Stimulated activated CD4-positive, alpha-beta T cell treated with anti-CD3 and anti-CD28 coated beads, TNF-alpha, amount 100 ng/mL, for 4 hours (primary cell): ENCODE measurements around the gene SNRNP48.

Experiments used
- DNase-seq, 3 experiments: peaks; one replicate each; pipeline ENCODE4 v3.0.0-alpha.2; 2020; ENCODE audit warnings: low read depth in 3 of 3

The SNRNP48 gene

DNA sequence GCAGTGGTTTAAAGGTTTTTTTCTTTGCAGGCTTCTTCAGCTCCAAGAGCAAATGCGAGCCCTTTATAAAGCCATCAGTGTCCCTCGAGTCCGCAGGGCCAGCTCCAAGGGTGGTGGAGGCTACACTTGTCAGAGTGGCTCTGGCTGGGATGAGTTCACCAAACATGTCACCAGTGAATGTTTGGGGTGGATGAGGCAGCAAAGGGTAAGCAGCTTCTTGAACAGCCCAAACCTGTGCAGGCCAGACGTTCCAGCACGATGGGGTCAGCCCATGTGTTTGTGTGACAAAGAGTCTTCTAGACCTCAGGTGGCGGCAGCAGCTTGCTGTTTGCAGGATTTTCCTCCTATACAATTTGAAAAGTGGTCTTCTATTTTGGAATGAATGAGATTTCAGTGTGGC lies 30.8 kb upstream of the SNRNP48 start:
- no peak for DNase-seq

- DNase-seq = no peak
These were observed 30.2 kb upstream of the SNRNP48 start for GRCh38 chr6:7559651-7560385.

DNA sequence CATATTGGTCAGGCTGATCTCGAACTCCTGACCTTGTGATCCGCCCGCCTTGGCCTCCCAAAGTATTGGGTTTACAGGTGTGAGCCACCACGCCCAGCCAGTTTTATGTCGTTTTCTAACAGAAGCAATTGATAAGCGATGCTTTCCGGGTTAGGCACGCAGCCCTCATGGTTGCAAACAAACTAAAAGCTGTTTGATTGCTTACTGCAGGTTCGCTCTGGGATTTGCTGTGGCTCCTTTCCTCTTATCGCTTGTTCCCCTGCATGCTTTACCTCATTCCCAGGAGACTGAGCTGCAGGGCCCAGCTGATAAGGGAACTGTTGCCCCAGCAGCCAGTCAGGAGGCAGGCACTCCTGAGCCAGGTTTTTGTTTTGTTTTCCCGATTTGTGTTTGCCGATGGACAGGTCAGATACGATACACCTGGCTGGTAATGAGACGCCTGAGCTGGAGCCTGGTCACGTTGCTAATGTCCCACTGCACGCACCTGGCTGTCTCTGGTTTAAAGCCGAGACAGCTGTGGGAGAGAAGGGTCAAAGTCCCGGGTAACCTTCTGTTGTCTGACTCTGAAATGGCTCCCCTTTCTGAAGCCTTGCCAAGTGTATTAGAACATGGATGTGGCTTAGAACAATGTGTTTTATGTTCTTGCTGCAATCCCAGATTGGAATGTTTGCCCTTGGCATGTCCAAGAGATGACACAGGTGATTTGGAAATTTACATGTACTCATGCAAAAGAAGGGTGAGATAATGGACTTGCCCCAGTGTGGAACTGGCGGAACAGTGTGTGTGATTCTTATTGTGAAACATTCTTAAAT lies 28.6 kb upstream of the SNRNP48 start:
- no peak for DNase-seq

- DNase-seq = no peak
These were observed 27.2 kb upstream of the SNRNP48 start for GRCh38 chr6:7562769-7563168.

DNA sequence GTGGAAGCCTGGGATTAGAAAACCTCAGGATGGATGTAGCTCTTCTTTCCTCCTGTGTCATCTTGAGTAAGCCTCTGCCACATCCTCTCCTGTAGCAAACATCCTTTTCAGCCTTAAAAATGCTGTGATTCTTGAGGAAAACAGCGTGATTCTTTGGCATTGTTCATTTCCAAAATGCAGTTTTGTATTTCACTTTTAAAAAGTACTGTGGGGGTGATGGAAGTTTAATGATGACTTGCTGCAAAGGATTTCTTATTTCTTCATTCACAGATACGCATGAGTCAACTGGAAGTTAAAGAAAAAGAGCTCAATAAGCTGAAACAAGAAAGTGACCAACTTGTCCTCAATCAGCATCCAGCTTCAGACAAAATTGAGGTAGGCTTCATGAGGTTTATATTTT lies 23.9 kb upstream of the SNRNP48 start:
- DNase-seq = no peak

DNA sequence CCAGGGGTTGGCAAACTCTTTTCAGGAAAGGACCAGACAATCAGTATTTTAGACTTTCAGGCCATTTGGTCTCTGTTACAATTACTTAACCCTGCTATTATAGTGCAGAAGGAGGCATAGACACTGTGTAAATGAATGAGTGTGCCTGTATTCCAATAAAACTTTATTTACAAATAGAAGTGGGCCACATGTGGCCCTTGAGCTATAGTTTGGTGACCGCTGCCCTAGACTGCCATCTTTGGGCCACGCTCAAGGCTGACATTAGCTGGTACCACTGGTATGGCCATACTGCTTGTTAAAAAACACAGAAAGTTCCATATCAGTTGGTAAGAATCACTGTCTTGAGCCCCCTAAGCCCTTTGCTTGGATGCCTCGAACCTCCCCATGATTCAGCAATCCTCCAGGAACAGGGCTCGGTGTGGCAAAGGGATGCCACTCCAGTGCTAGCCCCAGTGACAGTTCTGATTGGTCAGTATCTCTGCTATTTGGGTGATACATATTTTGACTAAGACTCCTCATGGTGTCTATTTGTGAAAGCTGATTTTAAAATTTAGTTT lies 23.3 kb upstream of the SNRNP48 start:
- DNase-seq = no peak

DNA sequence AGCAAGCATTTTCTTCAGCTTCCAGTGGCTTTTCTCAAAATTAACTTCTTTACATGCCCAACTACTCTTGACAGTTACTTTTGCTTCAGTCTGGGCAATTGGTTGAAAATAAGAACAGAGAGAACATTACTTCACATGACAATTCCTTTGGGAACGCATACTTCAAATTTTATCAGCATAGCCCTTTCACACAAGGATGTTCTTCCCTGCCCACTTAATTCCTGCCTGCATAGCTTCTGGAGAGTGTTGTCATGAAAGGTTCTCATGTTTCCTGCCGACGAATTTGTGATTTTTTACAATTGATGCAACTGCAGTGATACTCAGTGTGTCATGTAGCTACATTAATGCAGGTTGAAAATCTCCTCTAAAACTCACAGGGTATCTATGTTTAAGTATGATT lies 22.0 kb upstream of the SNRNP48 start:
- no peak for DNase-seq

GRCh38 chr6:7569082-7569481 lies 20.9 kb upstream of the SNRNP48 start:
- DNase-seq = no peak

- DNase-seq = no peak
These were observed 17.6 kb upstream of the SNRNP48 start for GRCh38 chr6:7572213-7572943.

DNA sequence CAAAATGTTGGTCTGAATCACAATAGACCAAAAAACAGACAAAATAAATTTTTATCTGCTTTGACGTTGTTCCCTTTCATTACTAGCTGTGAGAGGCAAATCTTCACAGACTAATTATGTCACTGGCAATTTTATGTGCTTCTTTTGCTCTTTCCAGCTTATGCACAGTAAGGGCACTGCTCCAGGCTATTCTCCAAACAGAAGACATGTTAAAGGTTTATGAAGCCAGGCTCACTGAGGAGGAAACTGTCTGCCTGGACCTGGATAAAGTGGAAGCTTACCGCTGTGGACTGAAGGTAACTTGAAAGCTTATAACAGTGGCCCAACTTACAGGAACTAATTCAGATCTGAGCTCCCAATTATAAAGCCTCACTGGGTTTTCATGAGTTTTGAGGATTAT lies 15.5 kb upstream of the SNRNP48 start:
- no peak for DNase-seq

GRCh38 chr6:7578516-7578915 lies 11.5 kb upstream of the SNRNP48 start:
- no peak for DNase-seq

DNA sequence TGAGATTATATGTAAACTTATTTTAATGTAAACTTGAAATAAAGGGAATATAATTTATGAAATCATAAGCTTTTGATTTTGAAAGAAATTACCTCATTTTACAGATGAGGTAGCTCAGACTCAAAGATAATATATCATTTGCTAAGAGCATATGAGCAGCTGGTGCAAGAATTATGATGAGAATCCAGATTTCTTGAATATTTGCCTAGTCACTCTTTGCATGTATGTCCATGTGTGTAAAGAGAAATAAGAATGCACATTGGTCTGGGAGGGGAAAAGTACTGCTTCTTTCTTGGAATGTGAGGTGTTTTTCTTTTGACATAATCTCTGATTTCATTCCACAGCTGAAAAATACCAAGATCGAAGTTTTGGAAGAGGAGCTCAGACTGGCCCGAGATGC lies 11.1 kb upstream of the SNRNP48 start:
- DNase-seq = no peak

- DNase-seq = no peak
These were observed 10.1 kb upstream of the SNRNP48 start for GRCh38 chr6:7579851-7580250.

- no peak for DNase-seq
These were observed 9.5 kb upstream of the SNRNP48 start for GRCh38 chr6:7580537-7580926.

GRCh38 chr6:7580927-7581618 lies 8.9 kb upstream of the SNRNP48 start:
- no peak for DNase-seq

DNA sequence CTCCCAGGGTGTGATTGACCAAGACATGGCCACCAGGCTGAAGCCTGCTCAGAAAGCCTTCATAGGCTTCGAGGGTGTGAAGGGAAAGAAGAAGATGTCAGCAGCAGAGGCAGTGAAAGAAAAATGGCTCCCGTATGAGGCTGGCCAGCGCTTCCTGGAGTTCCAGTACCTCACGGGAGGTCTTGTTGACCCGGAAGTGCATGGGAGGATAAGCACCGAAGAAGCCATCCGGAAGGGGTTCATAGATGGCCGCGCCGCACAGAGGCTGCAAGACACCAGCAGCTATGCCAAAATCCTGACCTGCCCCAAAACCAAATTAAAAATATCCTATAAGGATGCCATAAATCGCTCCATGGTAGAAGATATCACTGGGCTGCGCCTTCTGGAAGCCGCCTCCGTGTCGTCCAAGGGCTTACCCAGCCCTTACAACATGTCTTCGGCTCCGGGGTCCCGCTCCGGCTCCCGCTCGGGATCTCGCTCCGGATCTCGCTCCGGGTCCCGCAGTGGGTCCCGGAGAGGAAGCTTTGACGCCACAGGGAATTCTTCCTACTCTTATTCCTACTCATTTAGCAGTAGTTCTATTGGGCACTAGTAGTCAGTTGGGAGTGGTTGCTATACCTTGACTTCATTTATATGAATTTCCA lies 4.6 kb upstream of the SNRNP48 start:
- no peak for DNase-seq

GRCh38 chr6:7587631-7588100 lies 2.3 kb upstream of the SNRNP48 start:
- no peak for DNase-seq

- no peak for DNase-seq
These were observed 1.5 kb upstream of the SNRNP48 start for GRCh38 chr6:7588506-7588905.

- no peak for DNase-seq
These were observed 777 bp upstream of the SNRNP48 start for GRCh38 chr6:7589221-7589620.

DNA sequence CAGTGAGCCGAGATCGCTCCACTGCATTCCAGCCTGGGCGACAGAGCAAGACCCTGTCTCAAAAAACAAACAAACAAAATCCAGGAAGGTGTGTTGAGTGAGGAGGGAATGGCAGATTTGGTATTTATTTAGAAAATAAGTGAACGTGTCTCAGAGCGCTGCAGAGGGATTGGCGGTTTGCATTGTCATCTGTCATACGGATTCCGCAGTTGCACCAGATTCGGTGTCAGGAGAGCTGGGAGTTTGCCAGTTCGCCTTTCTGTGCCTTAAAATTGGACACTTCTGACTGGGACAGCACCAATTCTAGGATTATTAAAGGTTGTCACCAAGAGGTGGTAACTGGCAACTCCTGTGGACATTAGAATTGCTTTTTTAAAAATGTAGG lies 912 bp downstream of the SNRNP48 start:
- DNase-seq = no peak

GRCh38 chr6:7591770-7592169 lies 1.8 kb downstream of the SNRNP48 start:
- DNase-seq = no peak
